GM12873 (cell line): ENCODE results near the gene BTNL2.

ENCODE experiments used
- TF ChIP-seq, protein P1 (sequence below): IDR thresholded peaks from 2 replicates; pipeline ENCODE4 v1.5.1; 2012; ENCODE audit warnings: low read depth, mild to moderate bottlenecking, moderate library complexity, low read length, control low read depth; ENCODE audit not compliant: insufficient read depth; ENCODE audit errors: missing control alignments

Gene BTNL2

GRCh38 chr6:32353348-32353747 lies 53.6 kb downstream of the BTNL2 start:
- TF ChIP-seq, protein P1, sequence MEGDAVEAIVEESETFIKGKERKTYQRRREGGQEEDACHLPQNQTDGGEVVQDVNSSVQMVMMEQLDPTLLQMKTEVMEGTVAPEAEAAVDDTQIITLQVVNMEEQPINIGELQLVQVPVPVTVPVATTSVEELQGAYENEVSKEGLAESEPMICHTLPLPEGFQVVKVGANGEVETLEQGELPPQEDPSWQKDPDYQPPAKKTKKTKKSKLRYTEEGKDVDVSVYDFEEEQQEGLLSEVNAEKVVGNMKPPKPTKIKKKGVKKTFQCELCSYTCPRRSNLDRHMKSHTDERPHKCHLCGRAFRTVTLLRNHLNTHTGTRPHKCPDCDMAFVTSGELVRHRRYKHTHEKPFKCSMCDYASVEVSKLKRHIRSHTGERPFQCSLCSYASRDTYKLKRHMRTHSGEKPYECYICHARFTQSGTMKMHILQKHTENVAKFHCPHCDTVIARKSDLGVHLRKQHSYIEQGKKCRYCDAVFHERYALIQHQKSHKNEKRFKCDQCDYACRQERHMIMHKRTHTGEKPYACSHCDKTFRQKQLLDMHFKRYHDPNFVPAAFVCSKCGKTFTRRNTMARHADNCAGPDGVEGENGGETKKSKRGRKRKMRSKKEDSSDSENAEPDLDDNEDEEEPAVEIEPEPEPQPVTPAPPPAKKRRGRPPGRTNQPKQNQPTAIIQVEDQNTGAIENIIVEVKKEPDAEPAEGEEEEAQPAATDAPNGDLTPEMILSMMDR, result no peak
